Sigmoid colon (tissue), 7 donors: ENCODE results near the gene HDAC9. TPM values are rescaled to one million over a fixed set of nuclear protein-coding genes. Genes with fewer than 3 reads are reported as not detected.

Experiments
- DNase-seq: peaks from one replicate; pipeline ENCODE4 v3.0.0-alpha.2; 2019
- H3K27ac ChIP-seq, 4 donors: fragments of 200-600 bp; sonication (generic); one replicate each; pipeline ENCODE4 v1.5.1; 2016 to 2019; ENCODE audit warnings: mild to moderate bottlenecking in 1 of 4
- H3K27me3 ChIP-seq, 3 donors: fragments of 200-600 bp; sonication (generic); one replicate each; pipeline ENCODE4 v1.5.1; 2019; ENCODE audit warnings: mild to moderate bottlenecking in 1 of 3
- H3K36me3 ChIP-seq, 4 donors: fragments of 200-600 bp; sonication (generic); one replicate each; pipeline ENCODE4 v1.5.1; 2016 to 2019
- H3K4me1 ChIP-seq, 4 donors: fragments of 200-600 bp; sonication (generic); one replicate each; pipeline ENCODE4 v1.5.1; 2017 to 2019
- H3K4me3 ChIP-seq, 4 donors: fragments of 200-600 bp; sonication (generic); one replicate each; pipeline ENCODE4 v1.5.1; 2017 to 2019; ENCODE audit warnings: mild to moderate bottlenecking in 2 of 4, moderate library complexity in 1 of 4
- H3K9me3 ChIP-seq, 4 donors: fragments of 200-600 bp in 3 of 4; sonication (generic) in 3 of 4; one replicate each; pipeline versions ENCODE4 v1.5.1 to v1.6.1; 2013 to 2019
- CTCF ChIP-seq, 4 experiments: fragments of 450-650 bp in 3 of 4; fragments of 200-600 bp in 1 of 4; IDR thresholded peaks; one replicate each; pipeline ENCODE4 v1.5.1; 2016 to 2019; ENCODE audit warnings: antibody characterized with exemption in 4 of 4, mild to moderate bottlenecking in 3 of 4, moderate library complexity in 2 of 4
- EP300 ChIP-seq, 4 donors: sonication (generic); formaldehyde crosslinking; IDR thresholded peaks; one replicate each; pipeline ENCODE4 v1.6.1; 2017; ENCODE audit warnings: antibody characterized with exemption in 4 of 4
- POLR2A ChIP-seq, 2 donors: fragments of 450-650 bp; IDR thresholded peaks; one replicate each; pipeline ENCODE4 v1.6.1; 2016; ENCODE audit warnings: antibody characterized with exemption in 2 of 2, mild to moderate bottlenecking in 2 of 2, moderate library complexity in 2 of 2
- POLR2AphosphoS5 ChIP-seq, 4 donors: sonication (generic); formaldehyde crosslinking; IDR thresholded peaks; one replicate each; pipeline ENCODE4 v1.6.1; 2017; ENCODE audit warnings: antibody characterized with exemption in 4 of 4
- WGBS, 2 donors: extraction: QIAGEN DNeasy Blood & Tissue Kit; methylation state at CpG; one replicate each; pipeline ENCODE4 v1.1.7; 2013; 5-methylcytosine and 5-hydroxymethylcytosine counted together
- intact Hi-C: fragments of 100-400 bp; cut with DNase I; formaldehyde crosslinking; loops from one replicate; pipeline ENCODE4 v1.15.1; 2023
- polyA plus RNA-seq, 3 donors: library from polyadenylated mRNA; stranded (reverse); fragments of 200-250 nt; gene quantifications; one replicate each; pipeline ENCODE4 v1.2.3, GENCODE V29; 2013
- total RNA-seq, 4 donors: library from RNA; depleted of rRNA; stranded (reverse); fragments of >200 nt; gene quantifications; one replicate each; pipeline ENCODE4 v1.1.0, GENCODE V29; 2016
- donor health status: healthy with polysubstance abuse.
- donor health status: Bipolar disorder and iron deficiency.
- donor health status: healthy.

Gene HDAC9
- total and polyA plus RNA-seq, 7 donors = 2.4 to 38.2 (median 22.2) TPM

DNA sequence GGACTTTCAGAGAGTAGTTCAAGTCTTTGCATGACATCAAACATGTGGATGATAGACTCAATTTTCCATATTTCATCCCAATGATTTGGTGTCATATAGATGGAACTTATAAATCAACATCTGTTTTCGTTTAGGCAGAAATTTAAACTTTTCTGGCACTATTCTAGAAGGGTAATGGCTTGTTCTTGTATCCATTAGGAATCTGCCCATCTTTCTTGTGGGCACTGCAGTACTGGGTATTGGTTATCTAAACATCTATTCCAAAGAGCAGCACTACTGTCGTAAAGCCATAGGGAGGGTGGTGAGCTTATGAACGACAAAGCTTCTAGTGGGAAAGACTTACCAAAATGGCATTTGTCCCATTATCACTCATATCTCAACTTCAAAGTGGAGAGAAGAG lies 348.4 kb downstream of the HDAC9 start:
- TF ChIP-seq POLR2A (IDR thresholded peaks at IDR 0.05) (no peak), CTCF (IDR thresholded peaks at IDR 0.05) (no peak), POLR2AphosphoS5 (IDR thresholded peaks at IDR 0.05) (no peak), EP300 (IDR thresholded peaks at IDR 0.05) (no peak)
- 59 to 78% methylated on average over 3 of the region's 3 CpGs for WGBS, 2 donors
- no peaks in the 10 kb centered on the region for H3K27me3 ChIP-seq

DNA sequence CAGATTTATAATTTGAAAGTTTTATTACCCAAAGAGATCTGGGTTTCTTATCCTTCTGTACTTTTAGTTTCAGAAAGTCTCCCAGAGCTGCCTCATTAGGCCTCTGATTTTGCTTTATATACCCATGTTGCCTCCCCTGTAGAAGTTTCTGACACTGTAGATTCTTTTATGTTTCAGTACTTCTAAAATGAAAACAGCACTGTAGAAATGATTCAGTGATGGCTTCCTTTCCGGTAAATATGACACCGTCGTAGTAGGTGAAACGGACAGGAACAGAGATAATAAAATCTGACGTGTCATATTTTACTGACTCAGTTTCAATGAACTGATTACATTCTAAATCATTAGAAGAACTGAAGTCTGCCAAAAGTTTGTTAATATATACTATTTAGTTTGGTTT lies 349.2 kb downstream of the HDAC9 start:
- DNase-seq = no peak
- Histone ChIP-seq H3K27ac (no peak overlapping the region), H3K9me3 (no peaks in the 10 kb centered on the region), H3K4me1 (no peaks in the 10 kb centered on the region), H3K36me3 (no peaks in the 10 kb centered on the region), H3K4me3 (no peak overlapping the region), H3K27me3 (no peaks in the 10 kb centered on the region)
- 89 to 90% methylated on average over 5 of the region's 5 CpGs for WGBS, 2 donors
- TF ChIP-seq POLR2AphosphoS5 (IDR thresholded peaks at IDR 0.05) (no peak), POLR2A (IDR thresholded peaks at IDR 0.05) (no peak), CTCF (IDR thresholded peaks at IDR 0.05) (no peak), EP300 (IDR thresholded peaks at IDR 0.05) (no peak)
- intact Hi-C loops = no loop called here

More for the DNA sequence above, 348.4 kb downstream of the HDAC9 start:
- no peaks in the 10 kb centered on the region for H3K4me1 ChIP-seq
- no peak overlapping the region for H3K4me3 ChIP-seq
- no peaks in the 10 kb centered on the region for H3K9me3 ChIP-seq
- H3K27ac ChIP-seq = no peak overlapping the region
- intact Hi-C loops = no loop called here
- DNase-seq = no peak
- H3K36me3 ChIP-seq = no peaks in the 10 kb centered on the region

DNA sequence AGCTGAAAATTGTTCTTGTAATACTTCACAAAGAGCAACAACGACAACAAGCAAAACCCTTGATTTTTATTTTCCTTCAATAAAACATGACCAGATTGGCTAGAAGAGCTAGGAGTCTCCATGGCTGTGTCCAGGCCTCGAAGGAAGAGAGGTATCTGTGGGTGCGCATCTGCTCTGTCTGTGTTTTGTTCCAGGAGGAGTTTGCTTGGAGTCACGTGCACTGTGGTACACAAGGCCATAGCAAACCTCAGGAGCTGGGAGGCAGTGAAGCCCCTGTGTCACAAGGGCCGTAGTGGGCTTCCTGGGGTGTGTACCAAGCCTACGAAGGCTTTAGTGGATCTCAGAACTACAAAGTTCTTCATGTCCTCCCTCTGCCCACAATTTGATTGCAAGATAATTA lies 350.2 kb downstream of the HDAC9 start:
- Histone ChIP-seq H3K27me3 (no peaks in the 10 kb centered on the region), H3K27ac (no peak overlapping the region), H3K36me3 (no peaks in the 10 kb centered on the region), H3K4me1 (no peaks in the 10 kb centered on the region), H3K4me3 (no peak overlapping the region), H3K9me3 (no peaks in the 10 kb centered on the region)
- TF ChIP-seq CTCF (IDR thresholded peaks at IDR 0.05) (no peak), POLR2A (IDR thresholded peaks at IDR 0.05) (no peak), POLR2AphosphoS5 (IDR thresholded peaks at IDR 0.05) (no peak), EP300 (IDR thresholded peaks at IDR 0.05) (no peak)
- intact Hi-C loops = no loop called here
- 82 to 91% methylated on average over 6 of the region's 6 CpGs for WGBS, 2 donors
- DNase-seq = no peak

DNA sequence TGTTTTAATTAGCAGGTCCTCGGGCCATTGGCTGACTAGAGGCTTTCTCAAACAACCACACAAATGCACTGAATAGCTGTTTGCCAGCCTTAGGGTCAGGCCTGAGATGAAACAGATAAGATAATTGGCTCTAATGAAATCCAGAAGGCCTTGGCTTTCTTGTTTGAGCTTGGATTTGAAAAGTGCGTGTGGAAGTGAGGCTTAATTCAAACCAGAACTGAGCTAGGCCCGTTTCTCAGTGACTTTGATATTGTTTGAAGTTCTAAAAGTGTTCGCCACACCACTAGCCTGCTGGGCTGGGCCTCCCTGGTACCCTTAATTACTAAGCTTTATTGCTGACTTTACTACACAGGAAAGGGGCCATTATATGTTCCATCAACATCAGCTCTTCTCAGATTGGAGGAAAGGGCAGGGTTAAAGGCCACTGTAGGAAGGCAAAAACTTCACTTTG lies 351.2 kb downstream of the HDAC9 start:
- Histone ChIP-seq H3K4me3 (no peak overlapping the region), H3K36me3 (no peaks in the 10 kb centered on the region), H3K27me3 (no peaks in the 10 kb centered on the region), H3K27ac (no peak overlapping the region), H3K9me3 (no peaks in the 10 kb centered on the region), H3K4me1 (no peaks in the 10 kb centered on the region)
- 54 to 73% methylated on average over 4 of the region's 4 CpGs for WGBS, 2 donors
- no peak for DNase-seq
- TF ChIP-seq EP300 (IDR thresholded peaks at IDR 0.05) (no peak), POLR2AphosphoS5 (IDR thresholded peaks at IDR 0.05) (no peak), POLR2A (IDR thresholded peaks at IDR 0.05) (no peak), CTCF (IDR thresholded peaks at IDR 0.05) (no peak)
- intact Hi-C loops = no loop called here

DNA sequence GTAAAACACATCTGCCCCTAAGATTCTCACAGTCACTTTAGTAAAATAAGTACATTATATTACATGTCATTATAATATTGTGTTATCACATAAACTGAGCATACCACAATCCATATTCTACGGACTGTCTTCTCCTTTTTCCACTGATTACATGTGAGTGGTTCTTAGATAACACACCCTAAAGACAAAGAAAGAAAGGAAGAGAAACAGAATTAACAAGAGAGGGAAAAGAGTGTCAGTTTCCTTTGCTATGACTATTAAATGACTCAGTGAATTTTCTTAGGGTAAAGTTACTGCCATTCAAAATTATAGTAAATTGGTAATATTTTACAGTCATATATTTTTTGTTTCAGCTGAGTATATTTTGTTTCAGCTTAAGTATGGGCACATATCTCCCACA lies 353.6 kb downstream of the HDAC9 start:
- 45 to 85% methylated on average over 1 of the region's 1 CpG for WGBS, 2 donors

More for the DNA sequence above, 353.6 kb downstream of the HDAC9 start:
- Histone ChIP-seq H3K4me1 (no peaks in the 10 kb centered on the region), H3K36me3 (no peaks in the 10 kb centered on the region), H3K27ac (no peak overlapping the region), H3K4me3 (no peak overlapping the region), H3K9me3 (no peaks in the 10 kb centered on the region), H3K27me3 (no peaks in the 10 kb centered on the region)
- intact Hi-C loops = no loop called here
- DNase-seq = no peak
- TF ChIP-seq EP300 (IDR thresholded peaks at IDR 0.05) (no peak), POLR2A (IDR thresholded peaks at IDR 0.05) (no peak), POLR2AphosphoS5 (IDR thresholded peaks at IDR 0.05) (no peak), CTCF (IDR thresholded peaks at IDR 0.05) (no peak)
